GM23338 (cell line): Measurements from ENCODE around the gene PTPN21. TPM values are rescaled to one million over a fixed set of nuclear protein-coding genes. Genes with fewer than 3 reads are reported as not detected.

Source experiments
- ATAC-seq: fragments of 200-7000 bp; cut with Tn5 transposase; 3 replicates; pipeline ENCODE4 v1.9.1; 2020
- DNase-seq: peaks from one replicate; pipeline ENCODE4 v3.0.0-alpha.2; 2015; ENCODE audit warnings: low spot score
- H2AFZ ChIP-seq: fragments of 200-600 bp; sonication (generic); 2 replicates; pipeline ENCODE4 v1.8.0; 2016; ENCODE audit warnings: antibody characterized with exemption, mild to moderate bottlenecking, moderate library complexity
- H3F3A ChIP-seq: fragments of 200-600 bp; sonication (generic); replicated peaks from 2 replicates; pipeline ENCODE4 v1.8.0; 2017; ENCODE audit warnings: antibody characterized with exemption, mixed run types, low read depth
- H3K27ac ChIP-seq: fragments of 200-600 bp; sonication (generic); 2 replicates; pipeline ENCODE4 v1.6.1; 2016; ENCODE audit warnings: low read depth
- H3K27me3 ChIP-seq: fragments of 200-600 bp; sonication (generic); 2 replicates; pipeline ENCODE4 v1.8.0; 2016; ENCODE audit warnings: mild to moderate bottlenecking, mixed run types, moderate library complexity; ENCODE audit not compliant: insufficient read depth
- H3K36me3 ChIP-seq: fragments of 200-600 bp; sonication (generic); 2 replicates; pipeline ENCODE4 v1.8.0; 2016; ENCODE audit warnings: mild to moderate bottlenecking; ENCODE audit not compliant: insufficient read depth
- H3K4me1 ChIP-seq: fragments of 200-600 bp; sonication (generic); 2 replicates; pipeline ENCODE4 v1.8.0; 2016; ENCODE audit warnings: mild to moderate bottlenecking, moderate library complexity; ENCODE audit not compliant: insufficient read depth
- H3K4me2 ChIP-seq: fragments of 200-600 bp; sonication (generic); 2 replicates; pipeline ENCODE4 v1.7.1; 2017; ENCODE audit warnings: mixed run types
- H3K4me3 ChIP-seq: fragments of 200-600 bp; sonication (generic); 2 replicates; pipeline ENCODE4 v1.6.1; 2016; ENCODE audit warnings: mixed run types
- H3K79me2 ChIP-seq: fragments of 200-600 bp; sonication (generic); replicated peaks from 2 replicates; pipeline ENCODE4 v1.8.0; 2017; ENCODE audit warnings: mild to moderate bottlenecking; ENCODE audit not compliant: insufficient read depth
- H3K9me2 ChIP-seq: fragments of 200-600 bp; sonication (generic); 2 replicates; pipeline ENCODE4 v1.8.0; 2017; ENCODE audit not compliant: insufficient read depth
- H4K20me1 ChIP-seq: fragments of 200-600 bp; sonication (generic); replicated peaks from 2 replicates; pipeline ENCODE4 v1.8.0; 2017; ENCODE audit warnings: mild to moderate bottlenecking; ENCODE audit not compliant: insufficient read depth
- H3K27ac Mint-ChIP-seq: 2 replicates; pipeline ENCODE4 v1.8.0; 2020; ENCODE audit warnings: inconsistent platforms, mild to moderate bottlenecking, moderate library complexity, mixed read lengths
- H3K27me3 Mint-ChIP-seq: 3 replicates; pipeline ENCODE4 v1.8.0; 2022; ENCODE audit warnings: low read depth, mild to moderate bottlenecking, moderate library complexity, mixed read lengths, inconsistent platforms; ENCODE audit not compliant: insufficient read depth, poor library complexity
- H3K36me3 Mint-ChIP-seq: 3 replicates; pipeline ENCODE4 v1.8.0; 2021; ENCODE audit warnings: low read depth, mild to moderate bottlenecking, inconsistent platforms, moderate library complexity, mixed read lengths
- H3K4me1 Mint-ChIP-seq: 3 replicates; pipeline ENCODE4 v1.8.0; 2020; ENCODE audit warnings: mild to moderate bottlenecking, inconsistent platforms, mixed read lengths
- H3K4me3 Mint-ChIP-seq: 3 replicates; pipeline ENCODE4 v1.8.0; 2021; ENCODE audit warnings: moderate library complexity, mild to moderate bottlenecking, inconsistent platforms, mixed read lengths
- H3K9me3 Mint-ChIP-seq: 3 replicates; pipeline ENCODE4 v1.8.0; 2020; ENCODE audit warnings: moderate library complexity, mild to moderate bottlenecking, inconsistent platforms, mixed read lengths
- CTCF ChIP-seq, 2 experiments: fragments of 200-600 bp in 1 of 2; sonication (generic) in 1 of 2; conservative IDR thresholded peaks; 2 replicates each; pipeline versions ENCODE4 v1.5.1 to v1.6.1; 2016 to 2017; ENCODE audit warnings: antibody characterized with exemption in 2 of 2, low read depth in 2 of 2, mild to moderate bottlenecking in 2 of 2, moderate library complexity in 1 of 2
- ETS1 ChIP-seq: IDR thresholded peaks from 2 replicates; pipeline ENCODE4 v1.6.1; 2016; ENCODE audit warnings: antibody characterized with exemption
- EZH2phosphoT487 ChIP-seq: fragments of 200-600 bp; sonication (generic); IDR thresholded peaks from one replicate; pipeline ENCODE4 v1.8.1; 2018; ENCODE audit warnings: antibody characterized with exemption; ENCODE audit not compliant: unreplicated experiment
- JUNB ChIP-seq: IDR thresholded peaks from one replicate; pipeline ENCODE4 v1.6.1; 2016; ENCODE audit warnings: antibody characterized with exemption; ENCODE audit not compliant: unreplicated experiment
- NANOG ChIP-seq: IDR thresholded peaks from 2 replicates; pipeline ENCODE4 v1.6.1; 2016; ENCODE audit warnings: antibody characterized with exemption, borderline replicate concordance
- POLR2AphosphoS5 ChIP-seq: IDR thresholded peaks from 2 replicates; pipeline ENCODE4 v1.6.1; 2016; ENCODE audit warnings: antibody characterized with exemption, low read depth
- REST ChIP-seq: IDR thresholded peaks from one replicate; pipeline ENCODE4 v1.6.1; 2018; ENCODE audit warnings: antibody characterized with exemption; ENCODE audit not compliant: unreplicated experiment
- STAT1 ChIP-seq: IDR thresholded peaks from one replicate; pipeline ENCODE4 v1.6.1; 2016; ENCODE audit warnings: antibody characterized with exemption; ENCODE audit not compliant: unreplicated experiment
- ZNF331 ChIP-seq: fragments of 250-450 bp; sonication (Bioruptor Pico); IDR thresholded peaks from 2 replicates; pipeline ENCODE4 v1.5.0; 2020; ENCODE audit warnings: low read depth, mild to moderate bottlenecking, moderate library complexity
- ZNF462 ChIP-seq: fragments of 250-450 bp; sonication (Bioruptor Pico); IDR thresholded peaks from 2 replicates; pipeline ENCODE4 v1.5.0; 2020; ENCODE audit warnings: mild to moderate bottlenecking, moderate library complexity
- polyA plus RNA-seq: library from polyadenylated mRNA; unstranded; fragments of >200 nt; fragmentation: Nextera tagmentation; extraction: Ambion mirVana; gene quantifications from 2 replicates; pipeline ENCODE4 v1.2.1, GENCODE V29; 2016
- total RNA-seq: library from RNA; depleted of rRNA; stranded (reverse); fragments of >200 nt; shearing (Covaris generic); gene quantifications from 2 replicates; pipeline ENCODE4 v1.2.3, GENCODE V29; 2014

The PTPN21 gene
- total and polyA plus RNA-seq, 2 experiments from 2014 or later = 2.7 to 5.6 TPM

- no peak overlapping the region for H3K4me3 ChIP-seq
- TF ChIP-seq NANOG (no peak), STAT1 (no peak), REST (no peak), ZNF331 (CRISPR knock-in tag) (no peak), CTCF (conservative IDR thresholded peaks at IDR 0.05; ENCODE audit: low read depth in 2 of 2) (no peak), ZNF462 (CRISPR knock-in tag) (no peak), EZH2phosphoT487 (no peak), ETS1 (no peak), POLR2AphosphoS5 (no peak), JUNB (no peak)
- 0 out of 2 replicates have a peak, but pooled peaks cover 5% of the 10 kb centered on the region for H3K79me2 ChIP-seq
- H3K4me3 Mint-ChIP-seq = no peak overlapping the region
- H3K27ac ChIP-seq = 0 out of 2 replicates have a peak overlapping the region, but pooled peaks have one; percentile 39
- H3K4me1 Mint-ChIP-seq = peaks cover 6% of the 10 kb centered on the region; the same call in 2 of the 3 replicates
- H3K4me1 ChIP-seq = no peaks in the 10 kb centered on the region
- no peaks in the 10 kb centered on the region; the same call in 1 of the 2 replicates for H4K20me1 ChIP-seq
- H3K36me3 ChIP-seq = peaks cover 36% of the 10 kb centered on the region
- H3K27me3 ChIP-seq = no peaks in the 10 kb centered on the region
- no peak for DNase-seq
- H3K27ac Mint-ChIP-seq = 0 out of 2 replicates have a peak overlapping the region, but pooled peaks have one; percentile 9
- H2AFZ ChIP-seq = no peak overlapping the region
- no peaks in the 10 kb centered on the region for H3K9me2 ChIP-seq
- H3K9me3 Mint-ChIP-seq = no peaks in the 10 kb centered on the region
- ATAC-seq = no peak
- peaks cover 2% of the 10 kb centered on the region for H3K27me3 Mint-ChIP-seq
- H3F3A ChIP-seq = no peaks in the 10 kb centered on the region
- H3K36me3 Mint-ChIP-seq = peaks cover 72% of the 10 kb centered on the region
- H3K4me2 ChIP-seq = no peak overlapping the region
Observed at GRCh38 chr14:88599326-88599725, 44.5 kb upstream of the PTPN21 start.
